Measurements from ENCODE around the gene UNC79.

The UNC79 gene

DNA sequence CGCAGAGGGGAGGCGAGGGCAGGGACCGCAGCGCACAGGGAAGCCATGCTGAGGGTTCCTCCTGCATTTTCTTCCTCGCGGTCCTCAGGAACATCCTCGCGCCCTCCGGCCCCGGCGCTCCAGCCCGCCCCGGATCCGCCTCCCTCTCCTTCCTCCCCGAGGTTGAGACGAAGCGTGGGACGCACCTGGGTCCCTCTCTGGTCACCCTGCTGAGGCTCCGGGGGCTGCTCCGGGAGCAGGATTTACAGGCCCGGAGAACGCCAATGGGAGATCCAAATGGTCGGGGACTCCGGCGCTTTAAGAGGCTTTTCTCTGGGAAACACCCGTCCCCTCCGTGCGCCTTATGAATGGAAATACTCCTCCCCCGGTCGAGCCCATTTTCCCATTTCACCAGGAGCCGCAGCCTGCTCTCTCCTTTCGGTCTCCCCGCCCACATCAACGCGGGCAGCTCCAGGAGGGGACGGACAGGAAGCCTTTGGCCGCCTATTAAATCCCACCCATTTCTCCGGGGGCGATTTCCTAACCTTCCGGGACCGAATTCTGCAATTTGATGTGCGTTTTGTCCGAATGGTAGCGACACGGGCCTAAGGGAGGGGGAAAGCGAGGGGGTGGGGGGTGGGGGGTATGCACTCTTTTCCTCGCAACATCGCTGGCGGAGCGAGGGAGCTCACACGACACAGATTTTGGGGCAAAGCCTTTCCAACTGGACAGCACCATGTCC lies at the start of gene UNC79:
Gene UNC79 (plus strand): TSS at position 625 of the 721 bp plus-strand sequence. CDS start 91 bp downstream, at position 716.
- TF ChIP-seq, protein P1, sequence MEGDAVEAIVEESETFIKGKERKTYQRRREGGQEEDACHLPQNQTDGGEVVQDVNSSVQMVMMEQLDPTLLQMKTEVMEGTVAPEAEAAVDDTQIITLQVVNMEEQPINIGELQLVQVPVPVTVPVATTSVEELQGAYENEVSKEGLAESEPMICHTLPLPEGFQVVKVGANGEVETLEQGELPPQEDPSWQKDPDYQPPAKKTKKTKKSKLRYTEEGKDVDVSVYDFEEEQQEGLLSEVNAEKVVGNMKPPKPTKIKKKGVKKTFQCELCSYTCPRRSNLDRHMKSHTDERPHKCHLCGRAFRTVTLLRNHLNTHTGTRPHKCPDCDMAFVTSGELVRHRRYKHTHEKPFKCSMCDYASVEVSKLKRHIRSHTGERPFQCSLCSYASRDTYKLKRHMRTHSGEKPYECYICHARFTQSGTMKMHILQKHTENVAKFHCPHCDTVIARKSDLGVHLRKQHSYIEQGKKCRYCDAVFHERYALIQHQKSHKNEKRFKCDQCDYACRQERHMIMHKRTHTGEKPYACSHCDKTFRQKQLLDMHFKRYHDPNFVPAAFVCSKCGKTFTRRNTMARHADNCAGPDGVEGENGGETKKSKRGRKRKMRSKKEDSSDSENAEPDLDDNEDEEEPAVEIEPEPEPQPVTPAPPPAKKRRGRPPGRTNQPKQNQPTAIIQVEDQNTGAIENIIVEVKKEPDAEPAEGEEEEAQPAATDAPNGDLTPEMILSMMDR (IDR thresholded peaks at IDR 0.05): no peak

- TF ChIP-seq, protein P1 (IDR thresholded peaks at IDR 0.05): no peak
Measured at GRCh38 chr14:93381644-93382043, 49.1 kb upstream of the UNC79 start.

DNA sequence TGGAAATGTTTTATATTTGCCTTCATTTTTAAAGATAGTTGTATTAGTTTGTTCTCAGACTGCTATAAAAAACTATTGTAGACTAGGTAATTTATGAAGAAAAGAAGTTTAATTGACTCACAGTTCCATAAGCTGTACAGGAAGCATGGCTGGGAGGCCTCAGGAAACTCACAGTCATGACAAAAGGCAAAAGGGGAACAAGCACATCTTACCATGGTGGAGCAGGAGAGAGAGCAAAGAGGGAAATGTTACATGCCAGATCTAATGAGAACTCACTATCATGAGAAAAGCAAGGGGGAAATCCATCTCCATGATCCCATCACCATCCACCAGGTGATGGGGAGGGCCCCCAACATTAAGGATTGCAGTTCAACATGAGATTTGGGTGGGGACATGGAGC lies 35.5 kb upstream of the UNC79 start:
- TF ChIP-seq, protein P1 (IDR thresholded peaks at IDR 0.05): no peak

- TF ChIP-seq, protein P1 (IDR thresholded peaks at IDR 0.05): no peak
Measured at GRCh38 chr14:93396456-93396855, 34.3 kb upstream of the UNC79 start.

GRCh38 chr14:93398491-93398890 lies 32.2 kb upstream of the UNC79 start:
- TF ChIP-seq, protein P1 (IDR thresholded peaks at IDR 0.05): no peak

DNA sequence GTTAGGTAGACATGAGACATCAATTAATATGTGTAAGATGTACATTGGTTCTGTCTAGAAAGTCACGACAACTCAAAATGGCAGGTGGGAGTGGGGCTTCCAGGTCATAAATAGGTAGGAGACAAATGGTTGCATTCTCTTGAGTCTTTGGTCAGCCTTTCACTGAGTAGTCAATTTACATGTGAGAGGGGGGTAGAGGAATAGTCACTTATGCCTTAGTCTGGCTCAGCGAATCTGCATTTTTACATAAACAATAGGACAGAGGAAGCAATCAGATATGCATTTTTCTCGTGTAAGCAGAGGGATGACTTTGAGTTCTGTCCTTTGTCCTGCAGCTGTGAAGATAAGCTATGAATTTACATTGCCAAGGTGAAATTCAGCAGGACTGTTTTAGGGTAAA lies 27.8 kb upstream of the UNC79 start:
- TF ChIP-seq, protein P1 (IDR thresholded peaks at IDR 0.05): no peak

DNA sequence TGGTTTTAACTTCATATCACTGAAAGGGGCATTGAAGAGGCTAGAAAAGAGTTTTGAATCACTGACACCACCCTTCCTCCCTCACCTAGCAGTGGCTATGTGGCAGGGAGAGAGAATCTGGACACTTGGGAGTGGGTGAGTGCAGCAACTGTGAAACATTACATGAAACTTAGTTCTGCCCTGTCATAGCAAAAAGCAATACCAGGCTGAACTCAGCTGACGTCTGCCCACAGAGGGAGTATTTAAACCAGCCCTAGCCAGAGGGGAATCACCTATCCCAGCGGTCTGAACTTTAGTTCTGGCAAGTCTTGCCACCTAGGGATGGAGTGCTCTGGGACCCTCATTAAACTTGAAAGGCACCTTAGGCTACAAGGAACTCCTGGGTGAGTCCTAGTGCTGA lies 20.7 kb upstream of the UNC79 start:
- TF ChIP-seq, protein P1 (IDR thresholded peaks at IDR 0.05): no peak

DNA sequence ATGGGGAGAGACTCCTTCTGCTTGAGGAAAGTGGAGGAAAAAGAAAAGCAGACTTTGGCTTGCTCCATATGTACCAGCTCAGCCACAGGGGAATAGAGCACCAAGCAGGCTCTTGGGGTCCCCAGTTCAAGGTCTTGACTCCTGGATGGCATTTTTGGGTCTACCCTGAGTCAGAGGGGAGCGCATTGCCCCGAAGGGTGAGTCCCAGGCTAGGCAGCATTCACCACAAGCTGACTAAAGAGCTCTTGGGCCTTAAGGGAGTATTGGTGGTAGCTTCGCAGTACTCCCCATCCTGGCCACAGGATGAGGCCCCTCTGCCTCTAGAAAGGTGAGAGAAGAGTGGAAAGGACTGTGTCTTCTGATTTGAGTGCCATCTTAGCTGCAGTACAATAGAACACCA lies 19.8 kb upstream of the UNC79 start:
- TF ChIP-seq, protein P1 (IDR thresholded peaks at IDR 0.05): no peak
